ENCODE measurements around the gene ATP2B1.
"Not testable (repeated sequence)": the region's sequence is repeated elsewhere in the genome, so short reads cannot be mapped to it uniquely, and the experiment has no call there.

The ATP2B1 gene

DNA sequence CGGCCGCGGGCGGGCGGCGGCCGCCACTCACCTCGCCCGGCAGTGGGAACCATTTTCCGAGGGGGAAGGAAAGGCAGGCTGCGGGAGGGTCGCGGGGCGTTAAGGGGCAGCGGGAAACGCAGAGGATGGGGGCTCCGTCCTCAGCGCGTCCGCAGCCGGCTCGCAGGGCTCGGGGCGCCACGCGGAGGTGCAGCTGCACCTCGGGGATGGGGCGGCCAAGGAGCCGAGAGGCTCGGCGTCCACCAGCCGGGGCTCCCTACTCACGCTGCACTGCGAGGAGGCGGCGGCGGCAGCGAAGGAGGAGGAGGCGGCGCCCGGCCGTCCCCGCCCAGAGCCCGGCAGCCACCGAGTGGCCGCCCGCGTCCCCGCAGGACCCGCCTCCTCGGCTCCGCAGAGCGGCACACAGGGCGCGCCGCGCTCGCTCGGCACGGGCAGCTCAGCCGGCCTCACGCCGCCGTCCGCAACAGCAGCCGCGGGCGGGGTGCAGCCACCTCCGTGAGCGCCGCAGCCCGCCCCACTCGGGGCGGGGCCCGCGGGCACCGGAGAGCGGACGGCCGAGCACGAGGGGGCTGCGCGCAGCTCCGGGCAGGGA lies at the start of gene ATP2B1:
Gene ATP2B1, minus strand, starts transcription at position 274 of the 592 bp plus-strand sequence. CDS start 52,952 bp downstream, outside the sequence.
- peak; percentile 72 to 73 for DNase-seq (ENCODE audit: low read depth in 1 of 2, low spot score in 1 of 2)

- not testable (repeated sequence) for DNase-seq (ENCODE audit: low read depth in 1 of 2, low spot score in 1 of 2)
Measured at GRCh38 chr12:89757987-89758386, 49.3 kb upstream of the ATP2B1 start.

GRCh38 chr12:89756585-89757398 lies 48.2 kb upstream of the ATP2B1 start:
- no peak for DNase-seq (ENCODE audit: low read depth in 1 of 2, low spot score in 1 of 2)

- no peak for DNase-seq (ENCODE audit: low read depth in 1 of 2, low spot score in 1 of 2)
Measured at GRCh38 chr12:89756194-89756584, 47.6 kb upstream of the ATP2B1 start.

- DNase-seq (ENCODE audit: low read depth in 1 of 2, low spot score in 1 of 2) = no peak
Measured at GRCh38 chr12:89753997-89754396, 45.4 kb upstream of the ATP2B1 start.

DNA sequence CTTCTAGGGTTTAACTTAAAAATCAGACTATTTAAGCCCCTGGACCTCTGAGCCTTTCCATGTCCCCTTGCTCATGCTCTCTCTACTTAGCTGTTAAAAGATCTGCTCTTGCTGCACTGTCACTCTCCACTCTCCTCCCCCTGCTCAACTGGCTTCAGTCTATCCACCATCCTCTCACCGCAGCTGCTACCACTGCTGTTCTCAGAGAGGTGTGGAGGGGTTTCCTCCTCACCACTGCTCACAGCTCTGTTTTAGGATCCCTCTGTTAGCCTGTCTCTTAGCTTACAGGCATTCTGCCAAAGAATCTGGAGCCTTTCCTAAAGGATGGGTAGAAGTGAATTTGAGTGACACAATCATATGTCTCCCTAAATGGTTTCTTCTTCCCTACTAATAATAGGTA lies 43.7 kb upstream of the ATP2B1 start:
- no peak for DNase-seq (ENCODE audit: low read depth in 1 of 2, low spot score in 1 of 2)

GRCh38 chr12:89750389-89751351 lies 42.0 kb upstream of the ATP2B1 start:
- no peak for DNase-seq (ENCODE audit: low read depth in 1 of 2, low spot score in 1 of 2)

GRCh38 chr12:89748791-89749190 lies 40.2 kb upstream of the ATP2B1 start:
- DNase-seq (ENCODE audit: low read depth in 1 of 2, low spot score in 1 of 2) = no peak

GRCh38 chr12:89745286-89745685 lies 36.6 kb upstream of the ATP2B1 start:
- DNase-seq (ENCODE audit: low read depth in 1 of 2, low spot score in 1 of 2) = no peak

GRCh38 chr12:89742337-89743022 lies 33.8 kb upstream of the ATP2B1 start:
- DNase-seq (ENCODE audit: low read depth in 1 of 2, low spot score in 1 of 2) = no peak

DNA sequence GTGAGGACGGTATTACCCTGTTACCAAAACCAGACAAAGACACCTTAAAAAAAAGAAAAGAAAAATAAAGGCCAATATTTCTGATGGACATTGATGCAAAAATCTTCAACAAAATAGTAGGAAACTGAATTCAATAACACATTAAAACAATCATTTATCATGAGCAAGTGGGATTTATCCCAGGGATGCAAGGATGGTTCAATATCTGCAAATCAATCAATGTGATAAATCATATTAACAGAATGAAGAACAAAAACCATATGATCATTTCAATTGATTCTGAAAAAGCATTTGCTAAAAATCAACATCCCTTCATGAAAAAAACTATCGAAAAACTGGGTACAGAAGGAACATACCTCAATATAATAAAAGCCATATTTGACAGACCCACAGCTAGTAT lies 32.3 kb upstream of the ATP2B1 start:
- DNase-seq (ENCODE audit: low read depth in 1 of 2, low spot score in 1 of 2) = no peak

DNA sequence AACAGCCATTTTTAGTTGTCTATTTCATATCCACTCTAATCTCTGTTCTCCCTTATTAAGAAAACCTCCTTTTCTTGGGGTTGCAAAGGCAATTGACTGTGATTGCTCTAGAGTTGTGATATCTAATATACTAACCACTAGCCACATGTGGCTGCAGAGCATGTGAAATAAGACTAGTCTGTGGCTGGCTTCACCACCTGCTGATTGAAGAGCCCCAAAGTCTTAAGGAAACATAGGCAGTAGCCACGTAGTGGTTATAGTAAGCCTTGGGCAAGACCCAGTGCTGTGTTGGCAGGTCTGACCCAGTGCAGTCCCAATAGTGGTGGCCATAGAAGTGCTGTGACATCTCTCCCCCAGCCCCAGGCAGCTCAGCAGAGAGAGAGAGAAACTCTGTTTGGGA lies 28.4 kb upstream of the ATP2B1 start:
- no peak for DNase-seq (ENCODE audit: low read depth in 1 of 2, low spot score in 1 of 2)

DNA sequence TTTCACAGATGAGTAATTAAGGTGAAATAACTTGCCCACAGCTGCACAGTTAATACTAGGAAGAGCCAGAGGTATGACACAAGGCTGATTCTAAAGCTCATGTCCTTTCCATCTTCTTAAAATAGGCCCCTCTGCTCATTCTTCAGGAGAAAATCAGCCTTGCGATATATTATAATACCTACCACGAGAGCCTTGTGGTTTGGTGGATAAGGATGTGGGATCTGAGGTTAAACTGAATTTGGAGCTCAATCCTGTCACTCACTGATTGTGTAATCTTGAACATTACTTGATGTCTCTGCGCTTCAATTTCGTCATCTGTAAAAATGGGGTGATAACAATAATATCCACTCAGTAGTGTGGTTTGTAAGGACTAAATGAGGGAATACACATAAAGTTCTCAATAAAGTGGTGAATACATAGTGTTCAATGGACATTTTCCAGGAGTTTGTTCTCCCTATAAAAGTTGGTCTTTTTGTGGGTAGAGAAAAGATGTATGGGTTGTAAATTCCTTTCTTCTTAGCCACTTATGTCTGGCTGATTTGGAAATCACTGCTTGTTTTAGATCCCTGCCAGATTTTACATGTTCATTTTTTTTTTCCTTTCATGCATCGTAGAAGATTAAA lies 25.1 kb upstream of the ATP2B1 start:
- no peak for DNase-seq (ENCODE audit: low read depth in 1 of 2, low spot score in 1 of 2)

DNA sequence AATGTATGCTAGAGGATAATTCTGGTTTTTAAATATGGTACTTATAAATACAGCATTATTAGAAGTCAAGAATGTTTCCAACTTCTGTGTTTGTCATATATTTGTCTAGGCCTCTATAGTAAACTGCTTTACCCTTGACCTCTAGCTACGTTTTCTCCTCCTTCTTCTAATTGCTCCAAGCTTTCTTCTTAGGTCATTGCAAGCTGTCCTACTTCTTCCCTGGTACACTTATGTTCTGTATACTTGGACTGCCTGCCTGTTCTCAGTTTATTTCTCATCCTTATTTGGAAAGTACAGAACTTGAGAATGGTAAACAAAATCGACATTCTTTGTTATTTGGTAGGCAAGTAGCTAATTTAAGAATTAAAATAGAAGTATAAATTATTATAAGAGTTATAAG lies 23.9 kb upstream of the ATP2B1 start:
- no peak for DNase-seq (ENCODE audit: low read depth in 1 of 2, low spot score in 1 of 2)

DNA sequence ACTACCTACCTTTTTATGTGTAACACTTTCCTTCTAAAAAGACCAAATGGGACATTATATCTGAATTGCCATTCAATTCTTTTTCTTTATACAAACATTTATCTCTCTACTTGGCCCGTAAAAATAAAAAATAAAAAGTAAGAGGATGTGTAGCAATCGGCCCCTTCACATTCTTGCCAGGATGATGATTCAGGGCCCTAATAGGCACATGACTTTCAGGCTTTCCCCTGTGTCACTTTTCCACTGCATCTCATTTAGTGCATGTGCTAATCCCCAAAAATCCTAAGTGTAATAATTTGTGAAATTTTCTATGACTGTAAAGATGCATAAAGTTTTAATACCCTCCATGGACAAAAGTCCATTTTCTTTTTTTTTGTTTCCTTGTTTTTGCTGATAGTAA lies 23.0 kb upstream of the ATP2B1 start:
- no peak for DNase-seq (ENCODE audit: low read depth in 1 of 2, low spot score in 1 of 2)

DNA sequence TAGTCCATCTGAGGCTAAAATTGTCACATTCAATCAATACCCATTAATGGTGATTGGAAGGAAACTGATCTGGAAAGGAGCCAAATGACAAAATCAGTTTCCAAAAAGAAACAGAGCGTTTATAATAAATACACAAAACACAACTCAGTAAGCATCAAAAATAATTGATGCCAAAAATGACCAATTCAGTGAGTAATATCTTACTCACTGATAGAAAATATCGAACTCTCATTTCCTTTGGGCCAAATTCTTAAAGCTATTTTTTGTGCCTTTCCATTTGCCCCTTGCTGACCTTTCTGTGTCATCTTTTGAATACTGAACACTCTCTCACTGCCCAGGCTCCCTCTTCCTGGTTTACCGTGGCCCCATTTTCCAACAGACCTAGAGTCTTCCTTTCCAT lies 22.5 kb upstream of the ATP2B1 start:
- DNase-seq (ENCODE audit: low read depth in 1 of 2, low spot score in 1 of 2) = no peak

GRCh38 chr12:89729946-89730459 lies 21.4 kb upstream of the ATP2B1 start:
- no peak for DNase-seq (ENCODE audit: low read depth in 1 of 2, low spot score in 1 of 2)

DNA sequence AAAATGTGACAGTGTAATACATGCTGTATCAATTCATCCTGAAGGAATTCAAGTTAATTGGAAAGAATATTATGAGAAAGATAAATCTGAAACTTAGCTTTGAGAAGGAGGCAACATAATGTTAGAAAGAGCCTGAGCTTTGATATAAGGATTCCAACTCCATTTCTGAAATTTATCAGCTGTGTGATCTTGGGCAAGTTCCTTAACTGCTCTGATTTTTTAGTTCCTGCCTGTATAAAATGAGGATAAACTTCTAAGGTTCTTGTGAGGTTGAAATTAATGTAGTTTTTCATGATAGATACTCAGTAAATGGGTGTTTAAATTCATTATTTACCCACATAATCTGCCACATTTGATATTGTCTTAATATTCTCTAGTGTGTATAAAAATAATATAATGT lies 14.6 kb upstream of the ATP2B1 start:
- no peak for DNase-seq (ENCODE audit: low read depth in 1 of 2, low spot score in 1 of 2)

GRCh38 chr12:89721291-89721987 lies 12.8 kb upstream of the ATP2B1 start:
- no peak for DNase-seq (ENCODE audit: low read depth in 1 of 2, low spot score in 1 of 2)
